HG03066 (cell line): ENCODE measurements around the gene UCKL1.
"Not testable (repeated sequence)": the region's sequence is repeated elsewhere in the genome, so short reads cannot be mapped to it uniquely, and the experiment has no call there.

ENCODE experiments used
- ATAC-seq: cut with Tn5 transposase; IDR thresholded peaks from one replicate; pipeline ENCODE4 v1.9.1; 2021; ENCODE audit warnings: low read depth; ENCODE audit not compliant: unreplicated experiment

Gene UCKL1

GRCh38 chr20:63929071-63929470, 27.1 kb downstream of the UCKL1 start:
- ATAC-seq: no peak

GRCh38 chr20:63926298-63926697, 29.9 kb downstream of the UCKL1 start:
- no peak for ATAC-seq

- ATAC-seq: no peak
These were observed 32.0 kb downstream of the UCKL1 start for GRCh38 chr20:63924241-63924640.

- no peak for ATAC-seq
These were observed 32.6 kb downstream of the UCKL1 start for GRCh38 chr20:63923651-63924050.

- no peak for ATAC-seq
These were observed 36.0 kb downstream of the UCKL1 start for GRCh38 chr20:63920226-63920625.

GRCh38 chr20:63919130-63919529, 37.1 kb downstream of the UCKL1 start:
- no peak for ATAC-seq

GRCh38 chr20:63917811-63918210, 38.4 kb downstream of the UCKL1 start:
- ATAC-seq: no peak

- not testable (repeated sequence) for ATAC-seq
These were observed 39.8 kb downstream of the UCKL1 start for GRCh38 chr20:63916371-63916939.

- no peak for ATAC-seq
These were observed 40.7 kb downstream of the UCKL1 start for GRCh38 chr20:63915471-63915870.

GRCh38 chr20:63913768-63914167, 42.4 kb downstream of the UCKL1 start:
- no peak for ATAC-seq

- ATAC-seq: no peak
These were observed 45.0 kb downstream of the UCKL1 start for GRCh38 chr20:63911176-63911575.

GRCh38 chr20:63908008-63908682, 48.1 kb downstream of the UCKL1 start:
- ATAC-seq: no peak

GRCh38 chr20:63903796-63904561, 52.2 kb downstream of the UCKL1 start:
- no peak for ATAC-seq

- no peak for ATAC-seq
These were observed 55.8 kb downstream of the UCKL1 start for GRCh38 chr20:63900413-63900812.

- ATAC-seq: no peak
These were observed 57.2 kb downstream of the UCKL1 start for GRCh38 chr20:63898882-63899558.

- ATAC-seq: no peak
These were observed 58.1 kb downstream of the UCKL1 start for GRCh38 chr20:63897978-63898561.

- ATAC-seq: peak; percentile 41
These were observed 59.7 kb downstream of the UCKL1 start for GRCh38 chr20:63896264-63897105.

GRCh38 chr20:63895952-63896263, 60.3 kb downstream of the UCKL1 start:
- ATAC-seq: no peak

GRCh38 chr20:63895202-63895951, 60.8 kb downstream of the UCKL1 start:
- ATAC-seq: no peak
